ENCODE results near the gene SLC12A3.

DNA sequence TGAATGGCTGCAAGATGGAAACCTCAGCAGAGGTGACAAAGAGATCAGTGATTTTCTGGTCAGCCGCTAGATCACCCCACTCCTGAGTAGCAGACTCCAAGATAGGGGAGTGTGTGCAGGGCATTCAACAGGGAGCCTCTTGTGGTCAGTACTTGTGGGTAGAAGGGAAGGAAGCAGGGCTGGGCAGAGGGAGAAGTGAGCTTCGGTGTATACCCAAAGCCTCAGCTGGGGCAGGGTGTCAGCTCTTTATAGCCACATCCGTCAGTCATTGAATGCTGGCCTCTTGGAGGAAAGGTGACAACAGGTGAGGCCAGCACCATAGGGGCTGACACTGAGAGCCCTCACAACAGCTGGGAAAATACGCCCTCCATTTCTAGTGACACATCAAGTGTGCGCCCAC is 2.2 kb upstream of the SLC12A3 start:
- TF ChIP-seq CTCF (conservative IDR thresholded peaks at IDR 0.05 in 1 of 2, IDR thresholded peaks at IDR 0.05 in 1 of 2; ENCODE audit: low read depth in 1 of 2, low read length in 2 of 2) (no peak), EZH2 (IDR thresholded peaks at IDR 0.05; ENCODE audit: low read length, missing control alignments) (no peak)

Measured in fibroblast of lung (primary cell).